ENCODE data around the gene CAD. TPM values are rescaled to one million over a fixed set of nuclear protein-coding genes. Genes with fewer than 3 reads are reported as not detected.

The CAD gene
- polyA plus RNA-seq, 2 of the 4 experiments (the other 2 are of a cell fraction) = 50.5 to 69.3 TPM

- CTCF ChIA-PET = interaction anchor here (0.7 to 2.7 kb wide), 8 partner anchors 10 to 67 kb away, joined by 3 to 9 read pairs (median 4); no protein-coding TSS in a partner anchor
- no peaks in the 10 kb centered on the region for H3K4me1 ChIP-seq
- no peak overlapping the region for H3K4me3 ChIP-seq
- FAIRE-seq = no peak
- WGBS (ENCODE audit: missing lambda C conversion rate) = 98% methylated on average over 12 of the region's 12 CpGs
- TF ChIP-seq CBX2 (IDR thresholded peaks at IDR 0.05; ENCODE audit: borderline replicate concordance, low read depth) (no peak), FOSL2 (IDR thresholded peaks at IDR 0.05) (no peak), FOSL2 (CRISPR knock-in tag; IDR thresholded peaks at IDR 0.05) (no peak), RCOR1 (IDR thresholded peaks at IDR 0.05; ENCODE audit: low read depth, low read length) (no peak), FOSB (CRISPR knock-in tag; IDR thresholded peaks at IDR 0.05) (no peak), SMC3 (IDR thresholded peaks at IDR 0.05) (no peak), BHLHE40 (IDR thresholded peaks at IDR 0.05; ENCODE audit: low read depth, low read length) (no peak), HOXB5 (CRISPR knock-in tag; IDR thresholded peaks at IDR 0.05) (no peak), CHD4 (IDR thresholded peaks at IDR 0.05; ENCODE audit: borderline replicate concordance) (no peak), MAFK (IDR thresholded peaks at IDR 0.05; ENCODE audit: partially characterized antibody) (no peak), HOXA7 (CRISPR knock-in tag; IDR thresholded peaks at IDR 0.05) (no peak), RFX5 (IDR thresholded peaks at IDR 0.05) (no peak), CTCF (IDR thresholded peaks at IDR 0.05) (no peak)
- POLR2A ChIA-PET = no interaction called here
- H3K4me2 ChIP-seq = no peak overlapping the region
- no peak for DNase-seq (ENCODE audit: low read depth in 1 of 2, low spot score in 1 of 2)
- H3K27ac ChIP-seq = no peak overlapping the region
- no peak for ATAC-seq
- no peaks in the 10 kb centered on the region for H3K9me3 ChIP-seq
These were observed 19.0 kb downstream of the CAD start for GRCh38 chr2:27236136-27236535.

GRCh38 chr2:27236626-27237025 lies 19.5 kb downstream of the CAD start:
- ChIA-PET POLR2A (interaction anchor here (0.5 kb wide), 1 partner anchor 45 kb away, joined by 3 read pairs; no protein-coding TSS in a partner anchor), CTCF (interaction anchor here (0.9 to 2.7 kb wide), 5 partner anchors 11 to 66 kb away, joined by 3 to 9 read pairs (median 8); no protein-coding TSS in a partner anchor)
- ATAC-seq (no peak; a peak in 1 of 6 replicates), DNase-seq (ENCODE audit: low read depth in 1 of 2, low spot score in 1 of 2) (no peak), FAIRE-seq (no peak)
- H3K4me1 ChIP-seq = no peaks in the 10 kb centered on the region
- no peak for TF ChIP-seq PBX3 (IDR thresholded peaks at IDR 0.05)
- TF ChIP-seq GATA3 (IDR thresholded peaks at IDR 0.05; ENCODE audit: borderline replicate concordance) = no peak
- TF ChIP-seq KDM1A (IDR thresholded peaks at IDR 0.05; ENCODE audit: low read depth) = no peak
- no peak for TF ChIP-seq TP53 (CRISPR knock-in tag; IDR thresholded peaks at IDR 0.05)
- TF ChIP-seq USF2 (IDR thresholded peaks at IDR 0.05) = no peak
- TF ChIP-seq NR3C1 (IDR thresholded peaks at IDR 0.05) = no peak
- no peak for TF ChIP-seq CBX8 (IDR thresholded peaks at IDR 0.05)
- TF ChIP-seq RAD21 (conservative IDR thresholded peaks at IDR 0.05 in 1 of 2, IDR thresholded peaks at IDR 0.05 in 1 of 2) = no peak
- TF ChIP-seq TFCP2L1 (CRISPR knock-in tag; IDR thresholded peaks at IDR 0.05) = no peak
- no peak for TF ChIP-seq SMC3 (IDR thresholded peaks at IDR 0.05)
- no peak for TF ChIP-seq KDM5A (IDR thresholded peaks at IDR 0.05)
- no peak for TF ChIP-seq MAX (IDR thresholded peaks at IDR 0.05)
- TF ChIP-seq NFE2L2 (conservative IDR thresholded peaks at IDR 0.05; ENCODE audit: low read length) = no peak
- TF ChIP-seq HES2 (IDR thresholded peaks at IDR 0.05) = no peak
- no peak overlapping the region for H3K27ac ChIP-seq
- WGBS (ENCODE audit: missing lambda C conversion rate) = 80% methylated on average over 3 of the region's 3 CpGs
- no peaks in the 10 kb centered on the region for H3K9me3 ChIP-seq
- no peak overlapping the region for H3K4me3 ChIP-seq
- H3K4me2 ChIP-seq = no peak overlapping the region

Data from A549 (cell line).